B cell (primary cell): ENCODE data around the gene CACUL1. TPM values are rescaled to one million over a fixed set of nuclear protein-coding genes. Genes with fewer than 3 reads are reported as not detected.

Source experiments
- ATAC-seq: fragments of 200-7000 bp; cut with Tn5 transposase; one replicate; pipeline ENCODE4 v1.10.0; 2021; ENCODE audit warnings: low read depth, mild to moderate bottlenecking, moderate number of reproducible peaks, moderate library complexity
- CTCF ChIA-PET: fragments of 350-600 bp; sonication (Branson Sonifier 250); formaldehyde crosslinking; loops from one replicate; lab custom pipeline; 2021; ENCODE audit warnings: antibody characterized with exemption, inconsistent platforms; lab: Charles Lee
- POLR2A ChIA-PET: fragments of 350-600 bp; sonication (Branson Sonifier 250); formaldehyde crosslinking; loops from one replicate; lab custom pipeline; 2021; ENCODE audit warnings: antibody characterized with exemption; lab: Charles Lee
- DNase-seq: peaks from one replicate; pipeline ENCODE4 v3.0.0; 2013
- H2AFZ ChIP-seq: 2 replicates; pipeline ENCODE4 v1.6.1; 2012; ENCODE audit warnings: mild to moderate bottlenecking, low read depth, low read length; ENCODE audit not compliant: insufficient read depth, poor library complexity, severe bottlenecking
- H3K27ac ChIP-seq, 2 donors: 1 replicate in 1 of 2; 2 replicates in 1 of 2; pipeline ENCODE4 v1.5.1; 2012 to 2013; ENCODE audit warnings: low read length in 2 of 2, mild to moderate bottlenecking in 2 of 2, moderate library complexity in 1 of 2
- H3K27me3 ChIP-seq, 4 experiments: fragments of 200-600 bp in 1 of 4; sonication (generic) in 1 of 4; replicated peaks in 1 of 4; 1 replicate in 2 of 4; 2 replicates in 2 of 4; pipeline versions ENCODE4 v1.6.1 to v1.7.0; 2013 to 2016; ENCODE audit warnings: low read length in 3 of 4, mild to moderate bottlenecking in 2 of 4, mixed read lengths in 1 of 4, moderate library complexity in 1 of 4; ENCODE audit not compliant: insufficient read depth in 4 of 4, control insufficient read depth in 3 of 4; ENCODE audit errors: control extremely low read depth in 1 of 4
- H3K36me3 ChIP-seq, 2 experiments: replicated peaks in 1 of 2; 1 replicate in 1 of 2; 2 replicates in 1 of 2; pipeline versions ENCODE4 v1.6.1 to v1.7.1; 2013; ENCODE audit warnings: low read length in 1 of 2; ENCODE audit not compliant: insufficient read depth in 2 of 2, control insufficient read depth in 1 of 2; ENCODE audit errors: control extremely low read depth in 1 of 2, extremely low read depth in 1 of 2
- H3K4me1 ChIP-seq, 2 donors: fragments of 200-600 bp in 1 of 2; sonication (generic) in 1 of 2; 1 replicate in 1 of 2; 2 replicates in 1 of 2; pipeline versions ENCODE4 v1.5.1 to v1.6.1; 2013 to 2017; ENCODE audit warnings: low read length in 2 of 2; ENCODE audit not compliant: control insufficient read depth in 2 of 2, insufficient read depth in 2 of 2
- H3K4me2 ChIP-seq: replicated peaks from 2 replicates; pipeline ENCODE3; 2012; ENCODE audit warnings: mild to moderate bottlenecking, low read depth, low read length; ENCODE audit not compliant: poor library complexity, severe bottlenecking
- H3K4me3 ChIP-seq, 5 experiments: fragments of 200-600 bp in 1 of 5; sonication (generic) in 1 of 5; 1 replicate in 3 of 5; 2 replicates in 2 of 5; pipeline versions ENCODE4 v1.5.1 to v1.7.0; 2011 to 2016; ENCODE audit warnings: low read length in 4 of 5, mild to moderate bottlenecking in 4 of 5, low read depth in 2 of 5, control low read depth in 1 of 5, moderate library complexity in 1 of 5; ENCODE audit not compliant: insufficient read depth in 1 of 5; ENCODE audit errors: control extremely low read depth in 1 of 5, extremely low read depth in 1 of 5
- H3K79me2 ChIP-seq: fragments of 200-600 bp; sonication (generic); one replicate; pipeline ENCODE4 v1.6.0; 2016; ENCODE audit warnings: low read length; ENCODE audit not compliant: control insufficient read depth, insufficient read depth
- H3K9ac ChIP-seq: fragments of 200-600 bp; sonication (generic); 2 replicates; pipeline ENCODE4 v1.6.1; 2017; ENCODE audit warnings: mild to moderate bottlenecking, low read length, moderate library complexity
- H3K9me3 ChIP-seq, 3 donors: one replicate each; pipeline versions ENCODE4 v1.6.1 to v1.7.1; 2013; ENCODE audit warnings: low read length in 2 of 3; ENCODE audit not compliant: control insufficient read depth in 2 of 3, insufficient read depth in 1 of 3; ENCODE audit errors: control extremely low read depth in 1 of 3
- H4K20me1 ChIP-seq: 2 replicates; pipeline ENCODE4 v1.6.0; 2012; ENCODE audit warnings: mild to moderate bottlenecking, low read length; ENCODE audit not compliant: insufficient read depth, control insufficient read depth, poor library complexity, severe bottlenecking
- H3K27ac Mint-ChIP-seq: one replicate; pipeline ENCODE4 v1.8.0; 2021; ENCODE audit warnings: mixed read lengths
- H3K27me3 Mint-ChIP-seq: one replicate; pipeline ENCODE4 v1.8.0; 2021; ENCODE audit warnings: mixed read lengths
- H3K4me1 Mint-ChIP-seq: one replicate; pipeline ENCODE4 v1.8.0; 2021; ENCODE audit warnings: mixed read lengths
- H3K4me3 Mint-ChIP-seq: one replicate; pipeline ENCODE4 v1.8.0; 2021; ENCODE audit warnings: mixed read lengths
- H3K9me3 Mint-ChIP-seq: one replicate; pipeline ENCODE4 v1.8.0; 2022; ENCODE audit warnings: mixed read lengths; ENCODE audit not compliant: insufficient read depth
- CTCF ChIP-seq: fragments of 200-600 bp; IDR thresholded peaks from one replicate; pipeline ENCODE4 v1.8.0; 2022; ENCODE audit warnings: antibody characterized with exemption, mild to moderate bottlenecking
- EZH2 ChIP-seq: IDR thresholded peaks from 2 replicates; pipeline ENCODE4 v1.6.1; 2012; ENCODE audit warnings: borderline replicate concordance, low read depth, mild to moderate bottlenecking, moderate library complexity, low read length; ENCODE audit not compliant: insufficient read depth, poor library complexity, severe bottlenecking
- WGBS: methylation state at CpG from one replicate; pipeline ENCODE4 v1.1.5; 2013; ENCODE audit warnings: missing lambda C conversion rate; ENCODE audit not compliant: insufficient coverage; 5-methylcytosine and 5-hydroxymethylcytosine counted together
- intact Hi-C: fragments of 100-400 bp; cut with micrococcal nuclease; formaldehyde crosslinking; loops from one replicate; pipeline ENCODE4 v1.10.0; 2022
- polyA plus RNA-seq: library from polyadenylated mRNA; depleted of rRNA; stranded (reverse); fragments of >200 nt; gene quantifications from 2 replicates; pipeline ENCODE4 v1.2.3, GENCODE V29; 2012
- total RNA-seq, 2 donors: library from RNA; stranded (reverse); fragments of 120-200 nt in 1 of 2; gene quantifications; 1 replicate in 1 of 2; 2 replicates in 1 of 2; pipeline versions ENCODE4 v1.2.3 to v1.2.4, GENCODE V29; 2013 to 2022

The CACUL1 gene
- total and polyA plus RNA-seq, 2 donors (not counting 1 experiment from before 2014, with no cell fraction given) = 7.4 to 39.5 TPM

- Histone ChIP-seq H3K27ac (no peak overlapping the region), H3K4me2 (no peak overlapping the region), H2AFZ (no peak overlapping the region), H3K36me3 (no peaks in the 10 kb centered on the region), H3K4me3 (no peak overlapping the region), H3K9me3 (no peaks in the 10 kb centered on the region), H3K79me2 (no peaks in the 10 kb centered on the region), H4K20me1 (no peaks in the 10 kb centered on the region), H3K4me1 (no peaks in the 10 kb centered on the region), H3K9ac (no peak overlapping the region), H3K27me3 (peaks cover 0 to 3% (median 0%) of the 10 kb centered on the region in 4 experiments)
- DNase-seq (no peak), ATAC-seq (no peak)
- no peaks in the 10 kb centered on the region for H3K4me1 Mint-ChIP-seq
- intact Hi-C loops = no loop called here
- ChIA-PET CTCF (no interaction called here), POLR2A (no interaction called here)
- H3K4me3 Mint-ChIP-seq = no peak overlapping the region
- no peaks in the 10 kb centered on the region for H3K9me3 Mint-ChIP-seq
- TF ChIP-seq CTCF (no peak), EZH2 (no peak)
- no peaks in the 10 kb centered on the region for H3K27me3 Mint-ChIP-seq
- no peak overlapping the region for H3K27ac Mint-ChIP-seq
- WGBS = no CpG with 5 or more reads among the region's 4 CpGs
Measured at GRCh38 chr10:118764195-118764594, 9.4 kb upstream of the CACUL1 start.

GRCh38 chr10:118763202-118763988 is 8.6 kb upstream of the CACUL1 start:
- no peaks in the 10 kb centered on the region for H3K4me1 Mint-ChIP-seq
- H3K9me3 Mint-ChIP-seq = no peaks in the 10 kb centered on the region
- H3K4me1 ChIP-seq = no peaks in the 10 kb centered on the region
- H3K27me3 Mint-ChIP-seq = no peaks in the 10 kb centered on the region
- no peaks in the 10 kb centered on the region for H3K36me3 ChIP-seq
- ChIA-PET CTCF (no interaction called here), POLR2A (no interaction called here)
- H2AFZ ChIP-seq = no peak overlapping the region
- ATAC-seq = no peak
- H3K9ac ChIP-seq = no peak overlapping the region
- H3K27me3 ChIP-seq = peaks cover 0 to 3% (median 0%) of the 10 kb centered on the region in 4 experiments
- H3K79me2 ChIP-seq = no peaks in the 10 kb centered on the region
- 100% methylated on average over 1 of the region's 3 CpGs for WGBS
- intact Hi-C loops = no loop called here
- no peak for DNase-seq
- no peak for TF ChIP-seq EZH2
- no peak overlapping the region for H3K27ac Mint-ChIP-seq
- no peak overlapping the region for H3K4me3 ChIP-seq
- H3K4me3 Mint-ChIP-seq = no peak overlapping the region
- no peak overlapping the region for H3K27ac ChIP-seq
- no peaks in the 10 kb centered on the region for H3K9me3 ChIP-seq
- H3K4me2 ChIP-seq = no peak overlapping the region
- no peaks in the 10 kb centered on the region for H4K20me1 ChIP-seq
